Uterus (tissue), 4 donors: ENCODE results near the gene SLC12A9. TPM values are rescaled to one million over a fixed set of nuclear protein-coding genes. Genes with fewer than 3 reads are reported as not detected.

ENCODE experiments used
- DNase-seq, 2 donors: peaks; one replicate each; pipeline ENCODE4 v3.0.0-alpha.2; 2019 to 2020
- H3K27ac ChIP-seq, 2 donors: fragments of 200-600 bp; sonication (generic); 1 replicate in 1 of 2; 2 replicates in 1 of 2; pipeline ENCODE4 v1.5.1; 2016 to 2018
- H3K27me3 ChIP-seq, 2 donors: fragments of 200-600 bp; sonication (generic); one replicate each; pipeline ENCODE4 v1.5.1; 2018 to 2019; ENCODE audit warnings: control low read depth in 1 of 2
- H3K36me3 ChIP-seq, 2 donors: fragments of 200-600 bp; sonication (generic); one replicate each; pipeline ENCODE4 v1.5.1; 2019; ENCODE audit warnings: control low read depth in 1 of 2
- H3K4me1 ChIP-seq, 2 donors: fragments of 200-600 bp; sonication (generic); one replicate each; pipeline ENCODE4 v1.5.1; 2018 to 2019; ENCODE audit warnings: control low read depth in 1 of 2
- H3K4me3 ChIP-seq, 2 donors: fragments of 200-600 bp; sonication (generic); 1 replicate in 1 of 2; 2 replicates in 1 of 2; pipeline ENCODE4 v1.5.1; 2018 to 2019; ENCODE audit warnings: mild to moderate bottlenecking in 1 of 2
- H3K9me3 ChIP-seq, 2 donors: fragments of 200-600 bp; sonication (generic); one replicate each; pipeline ENCODE4 v1.5.1; 2019; ENCODE audit warnings: control low read depth in 1 of 2
- POLR2A ChIP-seq, 2 donors: fragments of 450-650 bp; IDR thresholded peaks; one replicate each; pipeline ENCODE4 v1.6.1; 2016; ENCODE audit warnings: antibody characterized with exemption in 2 of 2, mild to moderate bottlenecking in 1 of 2, moderate library complexity in 1 of 2
- intact Hi-C: fragments of 100-400 bp; cut with DNase I; formaldehyde crosslinking; loops from one replicate; pipeline ENCODE4 v1.15.1; 2023; ENCODE audit warnings: low total_unique reads
- total RNA-seq, 4 donors: library from RNA; depleted of rRNA in 3 of 4; stranded (reverse); fragments of >200 nt in 3 of 4; gene quantifications; one replicate each; pipeline versions ENCODE4 v1.1.0 to v1.2.4, GENCODE V29; 2014 to 2023
- TF ChIP-seq, protein P1 (sequence below), 4 experiments: fragments of 200-600 bp in 2 of 4; fragments of 450-650 bp in 2 of 4; sonication (generic) in 2 of 4; IDR thresholded peaks; one replicate each; pipeline ENCODE4 v1.5.1; 2016 to 2019; ENCODE audit warnings: antibody characterized with exemption in 4 of 4, mild to moderate bottlenecking in 2 of 4, moderate library complexity in 1 of 4
- donor health status: DM: yes; HTN: yes; CAD: no.

The SLC12A9 gene
- total RNA-seq, 4 donors from 2014 or later: 9.0 to 36.9 (median 25.9) TPM

DNA sequence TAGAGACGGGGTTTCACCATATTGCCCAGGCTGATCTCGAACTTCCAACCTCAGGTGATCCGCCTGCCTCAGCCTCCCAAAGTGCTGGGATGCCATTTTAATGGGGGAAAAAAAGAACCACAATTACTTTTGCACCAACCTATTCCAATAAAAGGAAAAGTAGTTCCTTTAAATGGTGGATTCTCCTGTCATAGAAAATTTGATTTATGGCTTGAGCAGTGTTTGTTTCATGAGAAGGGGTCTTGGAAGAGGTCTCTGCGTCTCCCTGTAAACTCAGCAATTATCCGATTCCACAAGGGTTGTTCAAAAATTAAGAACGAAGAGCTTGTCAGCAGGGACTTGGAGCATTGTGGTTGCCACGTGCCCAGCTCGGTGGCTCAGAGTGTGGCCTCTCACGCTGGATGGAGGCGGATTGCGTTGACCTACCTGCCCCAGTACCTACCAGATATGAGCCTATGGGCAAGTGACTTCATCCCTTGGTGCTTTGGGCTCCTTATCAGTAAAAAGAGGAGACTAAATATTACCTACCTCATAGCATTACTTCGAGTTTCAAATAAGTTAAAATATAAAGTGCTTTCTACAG, 11.8 kb downstream of the SLC12A9 start:
- no peaks in the 10 kb centered on the region for H3K36me3 ChIP-seq
- no peaks in the 10 kb centered on the region for H3K9me3 ChIP-seq
- peaks cover 0 to 25% of the 10 kb centered on the region in 2 donors for H3K4me1 ChIP-seq
- no peaks in the 10 kb centered on the region for H3K27me3 ChIP-seq
- no peak overlapping the region for H3K27ac ChIP-seq
- H3K4me3 ChIP-seq: no peak overlapping the region
- intact Hi-C loops: no loop called here
- no peak for DNase-seq
- no peak for TF ChIP-seq POLR2A (IDR thresholded peaks at IDR 0.05)
- TF ChIP-seq, protein P1, sequence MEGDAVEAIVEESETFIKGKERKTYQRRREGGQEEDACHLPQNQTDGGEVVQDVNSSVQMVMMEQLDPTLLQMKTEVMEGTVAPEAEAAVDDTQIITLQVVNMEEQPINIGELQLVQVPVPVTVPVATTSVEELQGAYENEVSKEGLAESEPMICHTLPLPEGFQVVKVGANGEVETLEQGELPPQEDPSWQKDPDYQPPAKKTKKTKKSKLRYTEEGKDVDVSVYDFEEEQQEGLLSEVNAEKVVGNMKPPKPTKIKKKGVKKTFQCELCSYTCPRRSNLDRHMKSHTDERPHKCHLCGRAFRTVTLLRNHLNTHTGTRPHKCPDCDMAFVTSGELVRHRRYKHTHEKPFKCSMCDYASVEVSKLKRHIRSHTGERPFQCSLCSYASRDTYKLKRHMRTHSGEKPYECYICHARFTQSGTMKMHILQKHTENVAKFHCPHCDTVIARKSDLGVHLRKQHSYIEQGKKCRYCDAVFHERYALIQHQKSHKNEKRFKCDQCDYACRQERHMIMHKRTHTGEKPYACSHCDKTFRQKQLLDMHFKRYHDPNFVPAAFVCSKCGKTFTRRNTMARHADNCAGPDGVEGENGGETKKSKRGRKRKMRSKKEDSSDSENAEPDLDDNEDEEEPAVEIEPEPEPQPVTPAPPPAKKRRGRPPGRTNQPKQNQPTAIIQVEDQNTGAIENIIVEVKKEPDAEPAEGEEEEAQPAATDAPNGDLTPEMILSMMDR (IDR thresholded peaks at IDR 0.05): no peak

DNA sequence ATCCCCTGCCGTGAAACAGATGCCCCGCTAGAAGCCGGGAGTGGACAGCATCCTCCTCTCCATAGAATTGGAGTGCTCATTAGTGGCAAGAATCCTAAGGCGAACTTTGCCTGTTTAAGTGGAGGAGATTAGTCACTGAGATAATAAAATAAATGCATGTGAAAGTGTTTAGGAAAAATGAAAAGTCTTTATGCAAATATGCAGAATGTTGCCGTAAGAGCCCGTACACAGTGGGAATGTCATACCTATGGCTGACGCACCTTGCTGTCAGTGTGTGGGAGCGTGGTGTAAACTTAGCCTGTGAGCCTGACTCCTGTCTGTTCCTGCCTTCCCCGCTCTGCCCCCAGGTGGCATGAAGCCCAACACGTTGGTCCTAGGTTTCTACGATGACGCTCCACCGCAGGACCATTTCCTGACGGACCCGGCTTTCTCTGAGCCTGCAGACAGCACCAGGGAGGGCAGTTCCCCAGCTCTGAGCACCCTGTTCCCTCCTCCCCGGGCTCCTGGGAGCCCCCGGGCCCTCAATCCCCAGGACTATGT, 12.9 kb downstream of the SLC12A9 start:
- H3K36me3 ChIP-seq: no peaks in the 10 kb centered on the region

DNA sequence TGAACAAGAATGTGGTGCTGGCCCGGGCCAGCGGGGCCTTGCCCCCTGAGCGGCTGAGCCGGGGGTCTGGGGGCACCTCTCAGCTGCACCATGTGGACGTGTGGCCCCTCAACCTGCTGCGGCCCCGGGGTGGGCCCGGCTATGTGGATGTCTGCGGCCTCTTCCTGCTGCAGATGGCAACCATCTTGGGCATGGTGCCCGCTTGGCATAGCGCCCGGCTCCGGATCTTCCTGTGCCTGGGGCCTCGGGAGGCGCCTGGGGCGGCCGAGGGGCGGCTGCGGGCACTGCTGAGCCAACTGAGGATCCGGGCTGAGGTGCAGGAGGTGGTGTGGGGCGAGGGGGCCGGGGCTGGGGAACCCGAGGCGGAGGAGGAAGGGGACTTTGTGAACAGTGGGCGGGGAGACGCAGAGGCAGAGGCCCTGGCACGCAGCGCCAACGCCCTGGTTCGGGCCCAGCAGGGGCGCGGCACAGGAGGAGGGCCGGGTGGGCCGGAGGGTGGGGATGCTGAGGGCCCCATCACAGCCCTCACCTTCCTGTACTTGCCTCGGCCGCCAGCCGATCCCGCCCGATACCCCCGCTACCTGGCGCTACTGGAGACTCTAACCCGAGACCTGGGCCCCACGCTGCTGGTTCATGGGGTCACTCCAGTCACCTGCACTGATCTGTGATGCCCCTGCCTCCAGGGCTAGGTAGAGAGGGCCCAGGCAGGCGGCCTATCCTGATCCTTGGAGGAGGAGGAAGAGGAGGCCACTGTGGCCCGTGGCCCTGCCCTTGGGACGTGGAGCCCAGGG, 13.6 kb downstream of the SLC12A9 start:
- Histone ChIP-seq H3K27me3 (no peaks in the 10 kb centered on the region), H3K27ac (peak overlapping the region; percentile 96 to 99), H3K9me3 (no peaks in the 10 kb centered on the region), H3K4me1 (peaks cover 0 to 25% of the 10 kb centered on the region in 2 donors), H3K4me3 (peak overlapping the region; percentile 4 to 100), H3K36me3 (no peaks in the 10 kb centered on the region)
- peak; percentile 79 to 88 for DNase-seq
- TF ChIP-seq POLR2A (IDR thresholded peaks at IDR 0.05): no peak
- TF ChIP-seq, protein P1 (IDR thresholded peaks at IDR 0.05): no peak
- intact Hi-C loops: no loop called here

More for the DNA sequence above, 12.9 kb downstream of the SLC12A9 start:
- no peak overlapping the region for H3K4me3 ChIP-seq
- TF ChIP-seq, protein P1 (IDR thresholded peaks at IDR 0.05): no peak
- no peak for TF ChIP-seq POLR2A (IDR thresholded peaks at IDR 0.05)
- DNase-seq: peak in 1 of 2 donors; percentile 49
- no peaks in the 10 kb centered on the region for H3K9me3 ChIP-seq
- no peaks in the 10 kb centered on the region for H3K27me3 ChIP-seq
- intact Hi-C loops: no loop called here
- peaks cover 0 to 25% of the 10 kb centered on the region in 2 donors for H3K4me1 ChIP-seq
- H3K27ac ChIP-seq: peak overlapping the region; percentile 96 to 99

DNA sequence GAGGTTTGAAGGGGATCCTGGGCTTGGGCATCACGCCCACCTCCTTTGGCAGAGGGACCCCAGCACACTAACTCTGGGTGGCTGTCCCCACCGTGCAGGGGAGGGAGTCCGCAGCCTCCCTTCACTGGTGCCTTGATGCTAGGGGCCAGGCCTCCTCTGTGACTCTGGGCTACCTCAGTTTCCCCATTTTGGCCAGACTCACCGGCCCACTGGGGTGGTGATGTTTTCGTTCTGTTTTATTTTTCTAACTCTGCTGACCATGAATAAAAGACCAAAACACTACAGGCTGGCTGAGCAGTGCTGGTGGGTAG, 14.2 kb downstream of the SLC12A9 start:
- Histone ChIP-seq H3K36me3 (no peaks in the 10 kb centered on the region), H3K4me3 (peak overlapping the region; percentile 65 to 100), H3K27me3 (no peaks in the 10 kb centered on the region), H3K4me1 (peaks cover 0 to 25% of the 10 kb centered on the region in 2 donors), H3K9me3 (no peaks in the 10 kb centered on the region), H3K27ac (peak overlapping the region; percentile 96 to 99)
- intact Hi-C loops: no loop called here
- peak in 1 of 2 donors; percentile 43 for DNase-seq
- TF ChIP-seq, protein P1 (IDR thresholded peaks at IDR 0.05): no peak
- TF ChIP-seq POLR2A (IDR thresholded peaks at IDR 0.05): no peak
